H1 (cell line): Measurements from ENCODE around the gene SHISA8. TPM values are rescaled to one million over a fixed set of nuclear protein-coding genes. Genes with fewer than 3 reads are reported as not detected.

Experiments used
- CTCF ChIA-PET: fragments of 300-600 bp; sonication (Branson Sonifier 250); formaldehyde crosslinking; loops from one replicate; lab custom pipeline; 2021; ENCODE audit not compliant: partially characterized antibody; lab: Charles Lee
- POLR2A ChIA-PET: fragments of 300-600 bp; sonication (Branson Sonifier 250); formaldehyde crosslinking; loops from one replicate; lab custom pipeline; 2021; ENCODE audit warnings: inconsistent platforms; ENCODE audit not compliant: partially characterized antibody; lab: Charles Lee
- DNase-seq, 2 experiments: peaks; one replicate each; pipeline versions ENCODE4 v3.0.0 to v3.0.0-alpha.2; 2010 to 2022; ENCODE audit warnings: low spot score in 2 of 2, low read depth in 1 of 2, mixed read lengths in 1 of 2
- FAIRE-seq: peaks from 2 replicates; lab custom pipeline; 2011; peaks lifted over from hg19 to GRCh38; lab: Jason Lieb, UNC
- H2AFZ ChIP-seq: 2 replicates; pipeline ENCODE4 v1.8.1; 2012; ENCODE audit warnings: low read length, inconsistent platforms
- H2AK5ac ChIP-seq: 2 replicates; pipeline ENCODE4 v1.6.1; 2013; ENCODE audit warnings: low read depth, low read length
- H2BK120ac ChIP-seq: replicated peaks from 2 replicates; pipeline ENCODE3; 2013; ENCODE audit warnings: low read depth, low read length, inconsistent platforms
- H2BK12ac ChIP-seq: 2 replicates; pipeline ENCODE4 v1.6.1; 2013; ENCODE audit warnings: low read depth, low read length
- H2BK15ac ChIP-seq: 2 replicates; pipeline ENCODE4 v1.6.1; 2013; ENCODE audit warnings: low read length
- H2BK20ac ChIP-seq: 2 replicates; pipeline ENCODE4 v1.6.1; 2013; ENCODE audit warnings: low read length
- H2BK5ac ChIP-seq: 2 replicates; pipeline ENCODE4 v1.6.1; 2013; ENCODE audit warnings: low read depth, low read length
- H3K14ac ChIP-seq: 2 replicates; pipeline ENCODE4 v1.6.1; 2013; ENCODE audit warnings: inconsistent platforms; ENCODE audit not compliant: insufficient read length
- H3K18ac ChIP-seq: 2 replicates; pipeline ENCODE4 v1.6.1; 2013; ENCODE audit warnings: low read length; ENCODE audit errors: extremely low read depth
- H3K23ac ChIP-seq: 2 replicates; pipeline ENCODE4 v1.6.1; 2013; ENCODE audit warnings: inconsistent platforms; ENCODE audit not compliant: insufficient read length
- H3K23me2 ChIP-seq: 2 replicates; pipeline ENCODE4 v1.6.1; 2013; ENCODE audit warnings: low read depth, low read length
- H3K27ac ChIP-seq: 2 replicates; pipeline ENCODE4 v1.6.1; 2011; ENCODE audit warnings: low read depth, low read length, inconsistent platforms
- H3K27me3 ChIP-seq, 4 experiments: replicated peaks in 1 of 4; 1 replicate in 1 of 4; 2 replicates in 3 of 4; pipeline versions ENCODE4 v1.6.1 to v1.8.1; 2011 to 2013; ENCODE audit warnings: low read length in 3 of 4, mild to moderate bottlenecking in 3 of 4, inconsistent platforms in 2 of 4, mixed read lengths in 2 of 4, moderate library complexity in 1 of 4; ENCODE audit not compliant: control insufficient read depth in 3 of 4, insufficient read depth in 3 of 4; ENCODE audit errors: extremely low read depth in 1 of 4
- H3K36me3 ChIP-seq, 4 experiments: 2 replicates each; pipeline versions ENCODE4 v1.6.1 to v1.8.1; 2011 to 2013; ENCODE audit warnings: mild to moderate bottlenecking in 4 of 4, low read length in 3 of 4, moderate library complexity in 2 of 4, control low read depth in 1 of 4, inconsistent platforms in 1 of 4; ENCODE audit not compliant: insufficient read depth in 4 of 4, control insufficient read depth in 2 of 4
- H3K4ac ChIP-seq: replicated peaks from 2 replicates; pipeline ENCODE3; 2013; ENCODE audit warnings: low read length, low read depth, mixed read lengths, inconsistent platforms; ENCODE audit not compliant: insufficient read length
- H3K4me1 ChIP-seq, 4 experiments: replicated peaks in 1 of 4; 1 replicate in 1 of 4; 2 replicates in 3 of 4; pipeline versions ENCODE4 v1.6.1 to v1.8.1; 2011 to 2013; ENCODE audit warnings: low read length in 3 of 4, inconsistent platforms in 2 of 4, mixed read lengths in 1 of 4; ENCODE audit not compliant: insufficient read depth in 4 of 4, control insufficient read depth in 3 of 4
- H3K4me2 ChIP-seq, 2 experiments: 2 replicates each; pipeline versions ENCODE4 v1.6.1 to v1.8.1; 2011 to 2013; ENCODE audit warnings: low read depth in 2 of 2, low read length in 2 of 2, control low read depth in 1 of 2, inconsistent platforms in 1 of 2, mild to moderate bottlenecking in 1 of 2; ENCODE audit not compliant: insufficient read depth in 1 of 2
- H3K4me3 ChIP-seq, 4 experiments: fragments of 200-600, 300-600 bp in 1 of 4; sonication (generic), shearing (Covaris generic), sonication (Bioruptor Twin) in 1 of 4; 2 replicates each; pipeline versions ENCODE4 v1.5.1 to v1.8.1; 2011 to 2016; ENCODE audit warnings: low read length in 4 of 4, low read depth in 3 of 4, control low read depth in 2 of 4, inconsistent platforms in 2 of 4, mild to moderate bottlenecking in 2 of 4, mixed read lengths in 1 of 4, moderate library complexity in 1 of 4; ENCODE audit not compliant: insufficient read depth in 2 of 4; ENCODE audit errors: extremely low read depth in 1 of 4
- H3K56ac ChIP-seq: replicated peaks from 2 replicates; pipeline ENCODE3; 2013; ENCODE audit warnings: low read depth, mild to moderate bottlenecking, mixed read lengths, low read length, inconsistent platforms; ENCODE audit not compliant: insufficient read length
- H3K79me1 ChIP-seq: 2 replicates; pipeline ENCODE4 v1.6.1; 2013; ENCODE audit warnings: low read depth, low read length, control low read depth
- H3K79me2 ChIP-seq, 2 experiments: 2 replicates each; pipeline versions ENCODE4 v1.6.1 to v1.8.1; 2012 to 2013; ENCODE audit warnings: low read length in 2 of 2, mild to moderate bottlenecking in 2 of 2, inconsistent platforms in 1 of 2; ENCODE audit not compliant: insufficient read depth in 2 of 2, control insufficient read depth in 1 of 2
- H3K9ac ChIP-seq, 4 experiments: replicated peaks in 1 of 4; 1 replicate in 1 of 4; 2 replicates in 3 of 4; pipeline versions ENCODE4 v1.6.1 to v1.8.1; 2011 to 2013; ENCODE audit warnings: low read depth in 3 of 4, low read length in 3 of 4, control low read depth in 2 of 4, mild to moderate bottlenecking in 2 of 4, moderate library complexity in 2 of 4, inconsistent platforms in 1 of 4; ENCODE audit errors: extremely low read depth in 1 of 4
- H3K9me3 ChIP-seq, 2 experiments: 2 replicates each; pipeline versions ENCODE4 v1.6.1 to v1.8.1; 2012 to 2013; ENCODE audit warnings: mild to moderate bottlenecking in 2 of 2, moderate library complexity in 2 of 2, control low read depth in 1 of 2, inconsistent platforms in 1 of 2, low read depth in 1 of 2, low read length in 1 of 2, mixed read lengths in 1 of 2; ENCODE audit not compliant: insufficient read depth in 2 of 2
- H4K20me1 ChIP-seq, 2 experiments: replicated peaks in 1 of 2; 2 replicates each; pipeline versions ENCODE3 to v1.8.1; 2011 to 2013; ENCODE audit warnings: inconsistent platforms in 2 of 2, low read length in 2 of 2, mild to moderate bottlenecking in 1 of 2; ENCODE audit not compliant: insufficient read depth in 2 of 2, control insufficient read depth in 1 of 2
- H4K5ac ChIP-seq: 2 replicates; pipeline ENCODE4 v1.6.1; 2013; ENCODE audit warnings: low read length, low read depth, mixed read lengths, inconsistent platforms; ENCODE audit not compliant: insufficient read length
- H4K8ac ChIP-seq: 2 replicates; pipeline ENCODE4 v1.8.0; 2013; ENCODE audit warnings: mild to moderate bottlenecking, moderate library complexity, low read length, inconsistent platforms; ENCODE audit not compliant: insufficient read depth; ENCODE audit errors: extremely low read depth
- H4K91ac ChIP-seq: replicated peaks from 2 replicates; pipeline ENCODE3; 2013; ENCODE audit warnings: low read length, mixed read lengths, inconsistent platforms; ENCODE audit not compliant: insufficient read length
- ATF3 ChIP-seq: IDR thresholded peaks from 2 replicates; pipeline ENCODE4 v1.6.1; 2011; ENCODE audit warnings: low read depth, mild to moderate bottlenecking, low read length; ENCODE audit not compliant: insufficient read depth
- BACH1 ChIP-seq: IDR thresholded peaks from 2 replicates; pipeline ENCODE4 v1.6.1; 2012; ENCODE audit warnings: low read length, improper control_type of control experiment
- CTCF ChIP-seq, 3 experiments: IDR thresholded peaks; 1 replicate in 2 of 3; 2 replicates in 1 of 3; pipeline versions ENCODE4 v1.5.1 to v1.6.1; 2011; ENCODE audit warnings: low read length in 3 of 3, mild to moderate bottlenecking in 3 of 3, inconsistent platforms in 2 of 3, low read depth in 1 of 3, moderate library complexity in 1 of 3; ENCODE audit not compliant: insufficient read depth in 1 of 3; ENCODE audit errors: control extremely low read depth in 1 of 3
- E2F6 ChIP-seq: IDR thresholded peaks from 2 replicates; pipeline ENCODE4 v1.6.1; 2012; ENCODE audit warnings: inconsistent platforms
- JUND ChIP-seq: IDR thresholded peaks from 2 replicates; pipeline ENCODE4 v1.6.1; 2011; ENCODE audit warnings: mild to moderate bottlenecking, improper control_type of control experiment, low read length
- POU5F1 ChIP-seq: IDR thresholded peaks from 2 replicates; pipeline ENCODE4 v1.6.1; 2011; ENCODE audit warnings: low read depth, mild to moderate bottlenecking, low read length, moderate library complexity
- RNF2 ChIP-seq: fragments of 200-900, 300-1000 bp; sonication (generic); IDR thresholded peaks from 2 replicates; pipeline ENCODE4 v1.7.1; 2016; ENCODE audit warnings: borderline replicate concordance, low read depth, mild to moderate bottlenecking, antibody characterized with exemption, low read length; ENCODE audit not compliant: poor library complexity, severe bottlenecking; ENCODE audit errors: missing control alignments
- SP1 ChIP-seq: IDR thresholded peaks from 2 replicates; pipeline ENCODE4 v1.6.1; 2011; ENCODE audit warnings: low read depth, low read length
- TBP ChIP-seq: IDR thresholded peaks from 2 replicates; pipeline ENCODE4 v1.6.1; 2011; ENCODE audit warnings: low read depth, low read length, improper control_type of control experiment
- WGBS, 2 experiments: shearing (Covaris generic) in 1 of 2; methylation state at CpG; one replicate each; pipeline versions ENCODE4 v1.1.6 to v1.1.7; 2013 to 2015; ENCODE audit warnings: low lambda C conversion rate in 2 of 2, mixed read lengths in 2 of 2, inconsistent platforms in 1 of 2, low coverage in 1 of 2, missing lambda C conversion rate in 1 of 2; ENCODE audit not compliant: insufficient replicate concordance in 2 of 2, insufficient coverage in 1 of 2, insufficient read length in 1 of 2; ENCODE audit errors: extremely low coverage in 1 of 2, missing lambda C conversion rate in 1 of 2; 5-methylcytosine and 5-hydroxymethylcytosine counted together
- polyA plus RNA-seq, 7 experiments: library from polyadenylated mRNA; depleted of rRNA in 3 of 7; stranded (reverse) in 5 of 7; unstranded in 2 of 7; fragments of >200 nt in 5 of 7; fragments of 200-250 nt in 2 of 7; gene quantifications; 1 replicate in 5 of 7; 2 replicates in 1 of 7; 4 replicates in 1 of 7; pipeline versions ENCODE4 v1.2.1 to v1.2.3, GENCODE V29; 2011 to 2013; ENCODE audit warnings: missing spikeins in 2 of 7, mixed read lengths in 2 of 7
- total RNA-seq: library from RNA; stranded (reverse); fragmentation: NEBNext Ultra II Directional; extraction: Animal tissue kit (Norgen Biotek cat#: 25700); gene quantifications from 2 replicates; pipeline ENCODE4 v1.2.1, GENCODE V29; 2021

The SHISA8 gene
- total and polyA plus RNA-seq, 2 of the 8 experiments (the other 6 are each of a cell fraction or from before 2014, with no cell fraction given) = 0.14 to 0.89 TPM

GRCh38 chr22:41899992-41900651, 14.8 kb downstream of the SHISA8 start:
- Histone ChIP-seq H3K18ac (no peak overlapping the region), H3K9ac (no peak overlapping the region), H2BK12ac (no peak overlapping the region), H3K4me2 (no peak overlapping the region), H3K36me3 (peaks cover 43 to 71% (median 61%) of the 10 kb centered on the region in 4 experiments), H3K79me1 (no peaks in the 10 kb centered on the region; the same call in 1 of the 2 replicates), H3K27ac (no peak overlapping the region), H3K79me2 (no peaks in the 10 kb centered on the region), H3K27me3 (no peaks in the 10 kb centered on the region), H2AK5ac (no peak overlapping the region), H3K4ac (no peak overlapping the region), H2BK5ac (no peak overlapping the region), H2BK20ac (no peak overlapping the region), H3K9me3 (no peaks in the 10 kb centered on the region), H2AFZ (no peak overlapping the region), H3K56ac (no peak overlapping the region), H4K8ac (no peak overlapping the region), H3K4me1 (no peaks in the 10 kb centered on the region), H3K14ac (no peak overlapping the region), H4K5ac (no peak overlapping the region), H3K23ac (no peak overlapping the region), H2BK15ac (no peak overlapping the region), H3K23me2 (no peaks in the 10 kb centered on the region), H4K20me1 (peaks cover 12 to 20% of the 10 kb centered on the region in 2 experiments), H4K91ac (no peak overlapping the region), H2BK120ac (no peak overlapping the region), H3K4me3 (no peak overlapping the region)
- DNase-seq (no peak), FAIRE-seq (no peak)
- POLR2A ChIA-PET = interaction anchor here (1.1 to 1.2 kb wide), 3 partner anchors 9 to 278 kb away, joined by 3 read pairs; no protein-coding TSS in a partner anchor
- CTCF ChIA-PET = interaction anchor here (1.2 to 2.7 kb wide), 3 partner anchors 8 to 41 kb away, joined by 4 to 10 read pairs (median 4); no protein-coding TSS in a partner anchor
- 91% methylated on average over 13 of the region's 13 CpGs; no CpG with 5 or more reads in 1 of the 2 experiments for WGBS, 2 experiments
- TF ChIP-seq JUND (no peak), TBP (no peak), POU5F1 (no peak), RNF2 (no peak), CTCF (IDR thresholded peaks at IDR 0.05; ENCODE audit: control extremely low read depth in 1 of 3, insufficient read depth in 1 of 3, low read depth in 1 of 3, low read length in 3 of 3) (no peak), BACH1 (no peak), ATF3 (no peak), E2F6 (no peak), SP1 (no peak)
